CD4-positive, alpha-beta T cell (primary cell): ENCODE measurements around the gene IFNGR2. TPM values are rescaled to one million over a fixed set of nuclear protein-coding genes. Genes with fewer than 3 reads are reported as not detected.

ENCODE experiments used
- ATAC-seq: fragments of 200-7000 bp; cut with Tn5 transposase; one replicate; pipeline ENCODE4 v1.10.0; 2022; ENCODE audit warnings: mild to moderate bottlenecking; ENCODE audit not compliant: poor library complexity
- CTCF ChIA-PET: fragments of 350-600 bp; sonication (Branson Sonifier 250); formaldehyde crosslinking; loops from one replicate; lab custom pipeline; 2021; ENCODE audit warnings: antibody characterized with exemption, inconsistent platforms; lab: Charles Lee
- POLR2A ChIA-PET: fragments of 350-600 bp; sonication (Branson Sonifier 250); formaldehyde crosslinking; loops from one replicate; lab custom pipeline; 2021; ENCODE audit warnings: antibody characterized with exemption, inconsistent platforms; lab: Charles Lee
- DNase-seq, 14 experiments: peaks; one replicate each; pipeline ENCODE4 v3.0.0-alpha.2; 2013 to 2020; ENCODE audit warnings: mixed read lengths in 2 of 14
- H3K27ac ChIP-seq, 2 donors: one replicate each; pipeline versions ENCODE4 v1.5.1 to v1.7.0; 2013; ENCODE audit warnings: low read length in 2 of 2, low read depth in 1 of 2, mild to moderate bottlenecking in 1 of 2
- H3K27me3 ChIP-seq, 2 experiments: 1 replicate in 1 of 2; 2 replicates in 1 of 2; pipeline versions ENCODE4 v1.6.1 to v1.7.0; 2013; ENCODE audit warnings: low read length in 2 of 2, control low read depth in 1 of 2, mild to moderate bottlenecking in 1 of 2, moderate library complexity in 1 of 2; ENCODE audit not compliant: insufficient read depth in 2 of 2, control insufficient read depth in 1 of 2
- H3K36me3 ChIP-seq: one replicate; pipeline ENCODE4 v1.6.1; 2013; ENCODE audit warnings: low read length, control low read depth; ENCODE audit not compliant: insufficient read depth
- H3K4me1 ChIP-seq: one replicate; pipeline ENCODE4 v1.6.1; 2013; ENCODE audit warnings: low read length, control low read depth; ENCODE audit not compliant: insufficient read depth
- H3K4me3 ChIP-seq: one replicate; pipeline ENCODE4 v1.5.1; 2013; ENCODE audit warnings: mild to moderate bottlenecking, low read length, moderate library complexity
- H3K9me3 ChIP-seq, 2 experiments: 1 replicate in 1 of 2; 2 replicates in 1 of 2; pipeline versions ENCODE4 v1.6.1 to v1.7.0; 2013; ENCODE audit warnings: low read length in 2 of 2, mild to moderate bottlenecking in 2 of 2, control low read depth in 1 of 2, moderate library complexity in 1 of 2; ENCODE audit not compliant: control insufficient read depth in 1 of 2, insufficient read depth in 1 of 2
- H3K27ac Mint-ChIP-seq: one replicate; pipeline ENCODE4 v1.8.0; 2020; ENCODE audit warnings: mixed read lengths
- H3K27me3 Mint-ChIP-seq: one replicate; pipeline ENCODE4 v1.8.0; 2021; ENCODE audit warnings: mixed read lengths
- H3K36me3 Mint-ChIP-seq: one replicate; pipeline ENCODE4 v1.8.0; 2021; ENCODE audit warnings: low read depth, mixed read lengths
- H3K4me1 Mint-ChIP-seq: one replicate; pipeline ENCODE4 v1.8.0; 2021; ENCODE audit warnings: low read depth, mixed read lengths
- H3K4me3 Mint-ChIP-seq: one replicate; pipeline ENCODE4 v1.8.0; 2020; ENCODE audit warnings: mild to moderate bottlenecking, mixed read lengths
- H3K9me3 Mint-ChIP-seq: one replicate; pipeline ENCODE4 v1.8.0; 2020; ENCODE audit warnings: mixed read lengths
- CTCF ChIP-seq: fragments of 200-600 bp; IDR thresholded peaks from one replicate; pipeline ENCODE4 v1.8.0; 2022; ENCODE audit warnings: antibody characterized with exemption, mild to moderate bottlenecking
- intact Hi-C, 2 experiments: fragments of 100-400 bp; cut with DNase I in 1 of 2; cut with micrococcal nuclease in 1 of 2; formaldehyde crosslinking; loops; one replicate each; pipeline versions ENCODE4 v1.15.1 to v1.9.0; 2023 to 2025; cut with DNase I, micrococcal nuclease
- total RNA-seq, 174 experiments: library from RNA in 2 of 174; stranded (reverse) in 2 of 174; gene quantifications; one replicate each; pipeline ENCODE4 v1.2.3 and lab custom pipeline; 2021 to 2026

The IFNGR2 gene
- total RNA-seq, 2 experiments from 2014 or later = 14.6 to 17.7 TPM

GRCh38 chr21:33397717-33398116, 5.5 kb upstream of the IFNGR2 start:
- Histone ChIP-seq H3K27me3 (no peaks in the 10 kb centered on the region), H3K36me3 (no peaks in the 10 kb centered on the region), H3K9me3 (no peaks in the 10 kb centered on the region), H3K4me3 (no peak overlapping the region), H3K4me1 (peaks cover 4% of the 10 kb centered on the region), H3K27ac (no peak overlapping the region)
- POLR2A ChIA-PET = no interaction called here
- H3K36me3 Mint-ChIP-seq = no peaks in the 10 kb centered on the region
- CTCF ChIA-PET = interaction anchor here (0.7 kb wide), 2 partner anchors 9 to 13 kb away, joined by 3 read pairs; no protein-coding TSS in a partner anchor
- peaks cover 4% of the 10 kb centered on the region for H3K4me1 Mint-ChIP-seq
- intact Hi-C loops = no loop called here
- ATAC-seq (no peak), DNase-seq (no peak)
- no peaks in the 10 kb centered on the region for H3K27me3 Mint-ChIP-seq
- H3K4me3 Mint-ChIP-seq = no peak overlapping the region
- no peaks in the 10 kb centered on the region for H3K9me3 Mint-ChIP-seq
- TF ChIP-seq CTCF = no peak
- H3K27ac Mint-ChIP-seq = no peak overlapping the region

- Histone ChIP-seq H3K36me3 (no peaks in the 10 kb centered on the region), H3K4me1 (peaks cover 7% of the 10 kb centered on the region), H3K4me3 (no peak overlapping the region), H3K27ac (no peak overlapping the region), H3K9me3 (no peaks in the 10 kb centered on the region), H3K27me3 (no peaks in the 10 kb centered on the region)
- intact Hi-C loops = no loop called here
- ChIA-PET POLR2A (no interaction called here), CTCF (no interaction called here)
- no peak overlapping the region for H3K27ac Mint-ChIP-seq
- no peak overlapping the region for H3K4me3 Mint-ChIP-seq
- peaks cover 4% of the 10 kb centered on the region for H3K4me1 Mint-ChIP-seq
- DNase-seq (no peak), ATAC-seq (no peak)
- TF ChIP-seq CTCF = no peak
- H3K27me3 Mint-ChIP-seq = no peaks in the 10 kb centered on the region
- no peaks in the 10 kb centered on the region for H3K9me3 Mint-ChIP-seq
- no peaks in the 10 kb centered on the region for H3K36me3 Mint-ChIP-seq
Measured at GRCh38 chr21:33398361-33398760, 4.9 kb upstream of the IFNGR2 start.

- Histone ChIP-seq H3K4me3 (no peak overlapping the region), H3K9me3 (no peaks in the 10 kb centered on the region), H3K36me3 (no peaks in the 10 kb centered on the region), H3K27me3 (no peaks in the 10 kb centered on the region), H3K4me1 (peaks cover 35% of the 10 kb centered on the region), H3K27ac (no peak overlapping the region)
- POLR2A ChIA-PET = interaction anchor here (0.7 to 2.5 kb wide), 4 partner anchors 17 to 77 kb away, joined by 3 to 23 read pairs (median 6); partner anchors contain the start of gene IFNAR1
- no peak for DNase-seq
- TF ChIP-seq CTCF = no peak
- peak overlapping the region; percentile 72 for H3K4me3 Mint-ChIP-seq
- no peaks in the 10 kb centered on the region for H3K27me3 Mint-ChIP-seq
- intact Hi-C loops = loop anchor here in 1 of 2 experiments (5.0 kb wide), 1 partner anchor 39 kb away; no protein-coding TSS in a partner anchor
- no peaks in the 10 kb centered on the region for H3K9me3 Mint-ChIP-seq
- ATAC-seq = no peak
- peaks cover 5% of the 10 kb centered on the region for H3K36me3 Mint-ChIP-seq
- H3K4me1 Mint-ChIP-seq = peaks cover 28% of the 10 kb centered on the region
- H3K27ac Mint-ChIP-seq = peak overlapping the region; percentile 21
- CTCF ChIA-PET = no interaction called here
Measured at GRCh38 chr21:33401630-33401992, 1.6 kb upstream of the IFNGR2 start.
